ENCODE data around the gene IFI27L1. TPM values are rescaled to one million over a fixed set of nuclear protein-coding genes. Genes with fewer than 3 reads are reported as not detected.

IFI27L1 gene
- total and polyA plus RNA-seq, 2 donors (not counting 3 experiments of a cell fraction or from before 2014, with no cell fraction given): 31.1 to 38.1 TPM

DNA sequence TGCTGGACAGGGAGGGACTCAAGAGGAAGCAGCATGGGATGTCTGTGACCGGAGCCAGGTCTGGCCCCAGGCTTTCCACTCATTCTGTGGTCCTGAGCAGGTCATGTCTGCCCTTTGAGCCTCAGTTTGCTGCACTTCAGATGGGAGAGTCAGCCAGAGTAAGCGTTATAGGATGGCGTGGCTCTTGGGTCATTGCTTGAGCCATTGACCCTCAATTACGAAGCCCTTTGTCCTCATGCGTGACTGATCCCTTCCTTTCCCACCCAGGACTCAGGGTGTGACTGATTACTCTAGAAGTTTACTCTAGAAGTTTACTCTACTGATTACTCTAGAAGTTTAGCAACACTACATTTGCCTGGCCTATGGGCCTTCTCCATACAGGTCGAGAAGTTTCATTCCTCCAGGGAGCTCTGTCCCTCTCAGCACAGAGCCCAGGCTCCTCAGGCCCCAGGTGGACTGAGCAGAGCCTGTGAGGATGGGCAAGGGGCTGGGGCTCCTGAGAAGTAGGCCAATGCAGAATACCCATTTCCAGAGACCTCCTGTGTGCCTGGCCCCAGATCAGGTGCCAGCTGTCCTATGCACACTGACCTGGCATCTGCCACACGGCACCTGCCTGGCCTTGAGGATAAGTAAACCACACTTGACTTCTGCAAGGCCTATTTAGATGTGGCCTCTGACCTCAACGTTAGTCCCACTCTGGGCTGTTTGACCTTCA is 21.8 kb downstream of the IFI27L1 start:
- no peaks in the 10 kb centered on the region for H3K79me2 ChIP-seq (ENCODE audit: control insufficient read depth, insufficient read depth, low read length)
- intact Hi-C loops (cut with micrococcal nuclease): no loop called here
- H3K4me3 ChIP-seq (replicated peaks in 1 of 3; ENCODE audit: insufficient read depth in 1 of 3, low read depth in 1 of 3, low read length in 3 of 3): no peak overlapping the region
- no peak overlapping the region for H2AFZ ChIP-seq (ENCODE audit: low read depth, low read length)
- no peaks in the 10 kb centered on the region for H3K9me3 ChIP-seq (replicated peaks; ENCODE audit: control insufficient read depth, insufficient read depth, low read length)
- H3K27ac ChIP-seq (ENCODE audit: insufficient read depth, low read depth, low read length): no peak overlapping the region
- TF ChIP-seq, protein P1, sequence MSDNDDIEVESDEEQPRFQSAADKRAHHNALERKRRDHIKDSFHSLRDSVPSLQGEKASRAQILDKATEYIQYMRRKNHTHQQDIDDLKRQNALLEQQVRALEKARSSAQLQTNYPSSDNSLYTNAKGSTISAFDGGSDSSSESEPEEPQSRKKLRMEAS (IDR thresholded peaks at IDR 0.05; ENCODE audit: insufficient read depth, insufficient read length): no peak
- TF ChIP-seq, protein P2, sequence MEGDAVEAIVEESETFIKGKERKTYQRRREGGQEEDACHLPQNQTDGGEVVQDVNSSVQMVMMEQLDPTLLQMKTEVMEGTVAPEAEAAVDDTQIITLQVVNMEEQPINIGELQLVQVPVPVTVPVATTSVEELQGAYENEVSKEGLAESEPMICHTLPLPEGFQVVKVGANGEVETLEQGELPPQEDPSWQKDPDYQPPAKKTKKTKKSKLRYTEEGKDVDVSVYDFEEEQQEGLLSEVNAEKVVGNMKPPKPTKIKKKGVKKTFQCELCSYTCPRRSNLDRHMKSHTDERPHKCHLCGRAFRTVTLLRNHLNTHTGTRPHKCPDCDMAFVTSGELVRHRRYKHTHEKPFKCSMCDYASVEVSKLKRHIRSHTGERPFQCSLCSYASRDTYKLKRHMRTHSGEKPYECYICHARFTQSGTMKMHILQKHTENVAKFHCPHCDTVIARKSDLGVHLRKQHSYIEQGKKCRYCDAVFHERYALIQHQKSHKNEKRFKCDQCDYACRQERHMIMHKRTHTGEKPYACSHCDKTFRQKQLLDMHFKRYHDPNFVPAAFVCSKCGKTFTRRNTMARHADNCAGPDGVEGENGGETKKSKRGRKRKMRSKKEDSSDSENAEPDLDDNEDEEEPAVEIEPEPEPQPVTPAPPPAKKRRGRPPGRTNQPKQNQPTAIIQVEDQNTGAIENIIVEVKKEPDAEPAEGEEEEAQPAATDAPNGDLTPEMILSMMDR (IDR thresholded peaks at IDR 0.05; ENCODE audit: extremely low read depth in 1 of 2, insufficient read depth in 1 of 2, low read depth in 1 of 2, low read length in 2 of 2): no peak
- TF ChIP-seq EZH2 (IDR thresholded peaks at IDR 0.05; ENCODE audit: borderline replicate concordance, low read depth, low read length, severe bottlenecking) (no peak), POLR2A (IDR thresholded peaks at IDR 0.05; ENCODE audit: low read depth, low read length) (no peak), POLR2AphosphoS5 (IDR thresholded peaks at IDR 0.05; ENCODE audit: insufficient read depth, low read depth, low read length) (no peak), MYC (IDR thresholded peaks at IDR 0.05; ENCODE audit: low read depth, low read length) (no peak), FOS (IDR thresholded peaks at IDR 0.05; ENCODE audit: borderline replicate concordance, insufficient read depth, low read length) (no peak), GATA2 (IDR thresholded peaks at IDR 0.05; ENCODE audit: insufficient read depth, insufficient read length, low read depth, low read length) (no peak), JUN (IDR thresholded peaks at IDR 0.05; ENCODE audit: borderline replicate concordance, insufficient read depth, insufficient read length, low read depth) (no peak)
- H3K27me3 ChIP-seq (ENCODE audit: control insufficient read depth in 2 of 2, insufficient read depth in 2 of 2, low read length in 2 of 2): no peaks in the 10 kb centered on the region
- no peaks in the 10 kb centered on the region for H4K20me1 ChIP-seq (replicated peaks; ENCODE audit: control insufficient read depth, extremely low read depth, insufficient read depth, low read length)
- POLR2A ChIA-PET: no interaction called here
- H3K4me1 ChIP-seq (ENCODE audit: control insufficient read depth, extremely low read depth, insufficient read depth, low read length): no peaks in the 10 kb centered on the region
- H3K4me2 ChIP-seq (ENCODE audit: insufficient read depth, low read length): no peak overlapping the region
- CTCF ChIA-PET: no interaction called here
- H3K36me3 ChIP-seq (ENCODE audit: control insufficient read depth in 2 of 2, extremely low read depth in 1 of 2, insufficient read depth in 2 of 2, low read length in 2 of 2): no peaks in the 10 kb centered on the region
- FAIRE-seq (no peak), DNase-seq (ENCODE audit: low read depth, low spot score) (no peak)
- dilution Hi-C loops (cut with MboI; ENCODE audit: extremely low pct_ligation_motif_present, low sequenced_read_pairs): no loop called here
- BruUV-seq (replicated peaks): no TSS peak
- no peaks in the 10 kb centered on the region for H3K9me1 ChIP-seq (replicated peaks; ENCODE audit: control insufficient read depth, extremely low read depth, insufficient read depth, low read length)
- H3K9ac ChIP-seq (replicated peaks; ENCODE audit: extremely low read depth, insufficient read depth, low read length): no peak overlapping the region

All from endothelial cell of umbilical vein (primary cell).